Ascending aorta (tissue), 2 donors: ENCODE measurements around the gene PTOV1. TPM values are rescaled to one million over a fixed set of nuclear protein-coding genes. Genes with fewer than 3 reads are reported as not detected.

Experiments
- DNase-seq, 2 donors: peaks; one replicate each; pipeline ENCODE4 v3.0.0-alpha.2; 2019; ENCODE audit warnings: low spot score in 2 of 2
- H3K27ac ChIP-seq, 2 donors: fragments of 200-600 bp; sonication (generic); one replicate each; pipeline ENCODE4 v1.5.1; 2016 to 2017; ENCODE audit warnings: mild to moderate bottlenecking in 1 of 2
- H3K27me3 ChIP-seq: fragments of 200-600 bp; sonication (generic); one replicate; pipeline ENCODE4 v1.5.1; 2017
- H3K36me3 ChIP-seq, 2 donors: fragments of 200-600 bp; sonication (generic); one replicate each; pipeline ENCODE4 v1.5.1; 2016
- H3K4me1 ChIP-seq, 2 donors: fragments of 200-600 bp; sonication (generic); one replicate each; pipeline ENCODE4 v1.5.1; 2016 to 2017; ENCODE audit warnings: mild to moderate bottlenecking in 1 of 2
- H3K4me3 ChIP-seq, 2 donors: fragments of 200-600 bp; sonication (generic); one replicate each; pipeline ENCODE4 v1.5.1; 2016 to 2017; ENCODE audit warnings: mild to moderate bottlenecking in 1 of 2
- H3K9me3 ChIP-seq, 2 donors: fragments of 200-600 bp; sonication (generic); one replicate each; pipeline ENCODE4 v1.5.1; 2016
- CTCF ChIP-seq, 3 experiments: fragments of 200-600 bp in 2 of 3; fragments of 450-650 bp in 1 of 3; sonication (generic) in 2 of 3; IDR thresholded peaks; one replicate each; pipeline ENCODE4 v1.5.1; 2016 to 2019; ENCODE audit warnings: antibody characterized with exemption in 3 of 3, mild to moderate bottlenecking in 1 of 3, moderate library complexity in 1 of 3
- intact Hi-C: fragments of 100-400 bp; cut with DNase I; formaldehyde crosslinking; loops from one replicate; pipeline ENCODE4 v1.15.1; 2023
- total RNA-seq: library from RNA; depleted of rRNA; stranded (reverse); fragments of >200 nt; gene quantifications from one replicate; pipeline ENCODE4 v1.1.0, GENCODE V29; 2016

Gene PTOV1
- total RNA-seq, 1 donor from 2014 or later: 163 TPM

GRCh38 chr19:49871349-49871985 is 20.5 kb downstream of the PTOV1 start:
- no peaks in the 10 kb centered on the region for H3K9me3 ChIP-seq
- TF ChIP-seq CTCF (IDR thresholded peaks at IDR 0.05): no peak
- intact Hi-C loops: no loop called here
- H3K4me1 ChIP-seq: peaks cover 9 to 30% of the 10 kb centered on the region in 2 donors
- H3K27ac ChIP-seq: no peak overlapping the region
- H3K27me3 ChIP-seq: no peaks in the 10 kb centered on the region
- no peak for DNase-seq
- H3K4me3 ChIP-seq: no peak overlapping the region
- H3K36me3 ChIP-seq: peaks cover 0 to 6% of the 10 kb centered on the region in 2 donors

GRCh38 chr19:49872245-49873128 is 21.5 kb downstream of the PTOV1 start:
- H3K9me3 ChIP-seq: no peaks in the 10 kb centered on the region
- H3K27ac ChIP-seq: no peak overlapping the region
- peaks cover 4 to 28% of the 10 kb centered on the region in 2 donors for H3K4me1 ChIP-seq
- no peaks in the 10 kb centered on the region for H3K27me3 ChIP-seq
- peaks cover 0 to 6% of the 10 kb centered on the region in 2 donors for H3K36me3 ChIP-seq
- no peak for TF ChIP-seq CTCF (IDR thresholded peaks at IDR 0.05)
- no peak overlapping the region for H3K4me3 ChIP-seq
- intact Hi-C loops: no loop called here
- DNase-seq: no peak

- no peak overlapping the region for H3K4me3 ChIP-seq
- H3K36me3 ChIP-seq: peaks cover 0 to 6% of the 10 kb centered on the region in 2 donors
- H3K27me3 ChIP-seq: no peaks in the 10 kb centered on the region
- intact Hi-C loops: no loop called here
- H3K27ac ChIP-seq: no peak overlapping the region
- DNase-seq: no peak
- TF ChIP-seq CTCF (IDR thresholded peaks at IDR 0.05): no peak
- H3K4me1 ChIP-seq: peaks cover 4 to 29% of the 10 kb centered on the region in 2 donors
- no peaks in the 10 kb centered on the region for H3K9me3 ChIP-seq
Observed at GRCh38 chr19:49873129-49873521, 22.2 kb downstream of the PTOV1 start.

GRCh38 chr19:49873834-49874233 is 22.9 kb downstream of the PTOV1 start:
- Histone ChIP-seq H3K27ac (no peak overlapping the region), H3K4me3 (no peak overlapping the region), H3K36me3 (peaks cover under 1 to 6% of the 10 kb centered on the region in 2 donors), H3K27me3 (no peaks in the 10 kb centered on the region), H3K4me1 (peaks cover 8 to 30% of the 10 kb centered on the region in 2 donors), H3K9me3 (no peaks in the 10 kb centered on the region)
- no peak for DNase-seq
- intact Hi-C loops: no loop called here
- no peak for TF ChIP-seq CTCF (IDR thresholded peaks at IDR 0.05)

- Histone ChIP-seq H3K27ac (peak overlapping the region in 1 of 2 donors; percentile 99), H3K27me3 (no peaks in the 10 kb centered on the region), H3K4me1 (peaks cover 11 to 33% of the 10 kb centered on the region in 2 donors), H3K9me3 (no peaks in the 10 kb centered on the region), H3K36me3 (peaks cover 8 to 12% of the 10 kb centered on the region in 2 donors), H3K4me3 (no peak overlapping the region)
- no peak for DNase-seq
- no peak for TF ChIP-seq CTCF (IDR thresholded peaks at IDR 0.05)
- intact Hi-C loops: no loop called here
Observed at GRCh38 chr19:49874503-49875157, 23.7 kb downstream of the PTOV1 start.
